Loucy (cell line): Measurements from ENCODE around the gene PDCL3.

Source experiments
- H2AFZ ChIP-seq: fragments of 200-600 bp; sonication (generic); 2 replicates; pipeline ENCODE4 v1.6.0; 2016; ENCODE audit warnings: antibody characterized with exemption, mild to moderate bottlenecking, low read length, moderate library complexity
- H3F3A ChIP-seq: fragments of 200-600 bp; 2 replicates; pipeline ENCODE4 v1.6.0; 2016; ENCODE audit warnings: antibody characterized with exemption, low read depth, mild to moderate bottlenecking
- H3K27me3 ChIP-seq: fragments of 200-600 bp; sonication (generic); 2 replicates; pipeline ENCODE4 v1.6.1; 2014; ENCODE audit warnings: low read length, mild to moderate bottlenecking; ENCODE audit not compliant: insufficient read depth, poor library complexity, severe bottlenecking
- H3K36me3 ChIP-seq: fragments of 200-600 bp; sonication (generic); 2 replicates; pipeline ENCODE4 v1.6.1; 2016; ENCODE audit warnings: low read length; ENCODE audit not compliant: insufficient read depth
- H3K4me1 ChIP-seq: fragments of 200-600 bp; sonication (generic); 2 replicates; pipeline ENCODE4 v1.5.1; 2014; ENCODE audit warnings: low read length, mild to moderate bottlenecking; ENCODE audit not compliant: insufficient read depth, poor library complexity, severe bottlenecking
- H3K4me2 ChIP-seq: fragments of 200-600 bp; sonication (generic); 2 replicates; pipeline ENCODE4 v1.6.0; 2014; ENCODE audit warnings: antibody characterized with exemption, low read length, low read depth, mild to moderate bottlenecking; ENCODE audit not compliant: poor library complexity, severe bottlenecking
- H3K4me3 ChIP-seq: fragments of 200-600 bp; sonication (generic); 2 replicates; pipeline ENCODE4 v1.5.1; 2014; ENCODE audit warnings: low read length, mild to moderate bottlenecking, mixed read lengths; ENCODE audit not compliant: poor library complexity, severe bottlenecking
- H3K79me2 ChIP-seq: fragments of 200-600 bp; sonication (generic); 2 replicates; pipeline ENCODE4 v1.6.1; 2014; ENCODE audit warnings: low read length; ENCODE audit not compliant: insufficient read depth
- H3K9ac ChIP-seq: fragments of 200-600 bp; sonication (generic); 2 replicates; pipeline ENCODE4 v1.6.0; 2014; ENCODE audit warnings: mild to moderate bottlenecking, low read depth, low read length, moderate library complexity; ENCODE audit not compliant: poor library complexity, severe bottlenecking
- H3K9me2 ChIP-seq: fragments of 200-600 bp; sonication (generic); replicated peaks from 2 replicates; pipeline ENCODE4 v1.6.1; 2016; ENCODE audit warnings: low read depth, low read length, mixed read lengths
- H3K9me3 ChIP-seq: fragments of 200-600 bp; sonication (generic); 2 replicates; pipeline ENCODE4 v1.6.1; 2014; ENCODE audit warnings: mild to moderate bottlenecking, antibody characterized with exemption, low read length, low read depth; ENCODE audit not compliant: insufficient read depth
- H4K20me1 ChIP-seq: fragments of 200-600 bp; sonication (generic); 2 replicates; pipeline ENCODE4 v1.6.0; 2014; ENCODE audit warnings: antibody characterized with exemption, low read length, mild to moderate bottlenecking; ENCODE audit not compliant: insufficient read depth, poor library complexity, severe bottlenecking
- EZH2phosphoT487 ChIP-seq: fragments of 200-600 bp; IDR thresholded peaks from 2 replicates; pipeline ENCODE4 v1.6.1; 2018; ENCODE audit warnings: antibody characterized with exemption, mild to moderate bottlenecking, moderate library complexity, borderline replicate concordance
- TF ChIP-seq, protein P1 (sequence below): fragments of 200-600 bp; sonication (generic); conservative IDR thresholded peaks from 2 replicates; pipeline ENCODE4 v1.5.1; 2014; ENCODE audit warnings: mild to moderate bottlenecking, antibody characterized with exemption, low read length

PDCL3 gene

DNA sequence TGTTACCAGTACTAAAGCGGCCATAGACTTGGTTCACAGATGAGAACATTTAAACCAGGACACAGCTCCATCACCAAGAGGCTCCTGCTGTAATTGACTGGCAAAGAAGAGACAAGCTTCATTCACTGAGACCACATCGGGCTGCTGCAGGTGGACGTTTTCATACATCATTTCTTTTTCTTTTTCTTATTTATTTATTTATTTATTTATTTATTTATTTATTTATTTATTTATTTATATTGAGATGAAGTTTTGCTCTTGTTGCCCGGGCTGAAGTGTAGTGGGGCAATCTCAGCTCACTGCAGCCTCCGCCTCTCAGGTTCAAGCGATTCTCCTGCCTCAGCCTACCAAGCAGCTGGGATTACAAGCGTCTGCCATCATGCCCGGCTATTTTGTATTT is 33.6 kb upstream of the PDCL3 start:
- H4K20me1 ChIP-seq, result no peaks in the 10 kb centered on the region
- H2AFZ ChIP-seq, result no peak overlapping the region
- no peaks in the 10 kb centered on the region for H3K9me2 ChIP-seq
- TF ChIP-seq, protein P1, sequence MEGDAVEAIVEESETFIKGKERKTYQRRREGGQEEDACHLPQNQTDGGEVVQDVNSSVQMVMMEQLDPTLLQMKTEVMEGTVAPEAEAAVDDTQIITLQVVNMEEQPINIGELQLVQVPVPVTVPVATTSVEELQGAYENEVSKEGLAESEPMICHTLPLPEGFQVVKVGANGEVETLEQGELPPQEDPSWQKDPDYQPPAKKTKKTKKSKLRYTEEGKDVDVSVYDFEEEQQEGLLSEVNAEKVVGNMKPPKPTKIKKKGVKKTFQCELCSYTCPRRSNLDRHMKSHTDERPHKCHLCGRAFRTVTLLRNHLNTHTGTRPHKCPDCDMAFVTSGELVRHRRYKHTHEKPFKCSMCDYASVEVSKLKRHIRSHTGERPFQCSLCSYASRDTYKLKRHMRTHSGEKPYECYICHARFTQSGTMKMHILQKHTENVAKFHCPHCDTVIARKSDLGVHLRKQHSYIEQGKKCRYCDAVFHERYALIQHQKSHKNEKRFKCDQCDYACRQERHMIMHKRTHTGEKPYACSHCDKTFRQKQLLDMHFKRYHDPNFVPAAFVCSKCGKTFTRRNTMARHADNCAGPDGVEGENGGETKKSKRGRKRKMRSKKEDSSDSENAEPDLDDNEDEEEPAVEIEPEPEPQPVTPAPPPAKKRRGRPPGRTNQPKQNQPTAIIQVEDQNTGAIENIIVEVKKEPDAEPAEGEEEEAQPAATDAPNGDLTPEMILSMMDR, result no peak
- no peak for TF ChIP-seq EZH2phosphoT487
- H3K9me3 ChIP-seq, result no peaks in the 10 kb centered on the region
- no peaks in the 10 kb centered on the region for H3F3A ChIP-seq
- H3K36me3 ChIP-seq, result no peaks in the 10 kb centered on the region
- no peaks in the 10 kb centered on the region for H3K79me2 ChIP-seq
- no peak overlapping the region for H3K4me3 ChIP-seq
- H3K27me3 ChIP-seq, result no peaks in the 10 kb centered on the region
- H3K4me1 ChIP-seq, result no peaks in the 10 kb centered on the region
- H3K4me2 ChIP-seq, result no peak overlapping the region
- no peak overlapping the region for H3K9ac ChIP-seq

DNA sequence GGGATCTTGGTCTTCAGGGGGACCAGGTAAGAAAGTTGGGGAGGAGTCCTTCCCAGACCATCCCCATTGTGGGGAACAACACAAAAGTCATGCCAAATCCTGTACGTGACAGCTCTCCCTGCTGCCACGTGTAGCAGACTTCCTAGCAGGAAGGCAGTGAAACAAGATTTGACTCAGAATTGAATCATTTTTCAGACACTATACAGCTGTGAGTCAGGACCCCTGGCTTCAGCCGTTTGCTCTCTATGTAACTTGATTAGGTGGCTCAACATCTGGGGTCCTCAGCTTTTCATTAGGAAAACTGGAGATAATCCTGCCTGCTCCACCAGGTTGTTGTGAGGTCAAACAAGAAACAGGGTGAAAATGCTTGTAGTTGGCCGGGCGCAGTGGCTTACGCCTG is 32.9 kb upstream of the PDCL3 start:
- no peaks in the 10 kb centered on the region for H3K79me2 ChIP-seq
- H3K4me1 ChIP-seq, result no peaks in the 10 kb centered on the region
- no peaks in the 10 kb centered on the region for H4K20me1 ChIP-seq
- H3F3A ChIP-seq, result no peaks in the 10 kb centered on the region
- H3K4me2 ChIP-seq, result no peak overlapping the region
- no peak overlapping the region for H3K9ac ChIP-seq
- no peaks in the 10 kb centered on the region for H3K9me3 ChIP-seq
- no peak overlapping the region for H2AFZ ChIP-seq
- no peak overlapping the region for H3K4me3 ChIP-seq
- H3K9me2 ChIP-seq, result no peaks in the 10 kb centered on the region
- TF ChIP-seq EZH2phosphoT487, result no peak
- TF ChIP-seq, protein P1, result no peak
- no peaks in the 10 kb centered on the region for H3K27me3 ChIP-seq
- H3K36me3 ChIP-seq, result no peaks in the 10 kb centered on the region

DNA sequence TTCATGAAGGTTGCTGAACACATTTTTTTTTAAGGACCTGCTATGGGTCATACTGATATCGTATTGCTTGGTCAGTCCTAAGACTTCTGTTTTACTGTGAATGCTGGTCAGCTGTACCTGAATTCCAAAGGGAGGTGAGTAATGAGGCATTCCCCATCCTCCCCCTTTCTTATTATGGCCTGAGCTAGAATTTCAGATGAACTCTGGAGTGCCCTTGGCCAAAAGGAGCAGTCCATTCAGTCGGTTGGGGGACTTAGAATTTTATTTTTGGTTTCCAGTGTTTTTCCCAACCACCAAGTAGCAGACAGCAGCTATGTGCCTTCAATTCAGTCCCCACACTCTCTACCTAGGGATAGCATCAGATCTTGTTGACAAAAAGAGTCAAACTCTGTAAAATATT is 26.9 kb upstream of the PDCL3 start:
- H3K27me3 ChIP-seq, result no peaks in the 10 kb centered on the region
- H3K9me2 ChIP-seq, result no peaks in the 10 kb centered on the region
- no peak for TF ChIP-seq EZH2phosphoT487
- TF ChIP-seq, protein P1, result no peak
- no peak overlapping the region for H3K4me3 ChIP-seq
- H2AFZ ChIP-seq, result no peak overlapping the region
- no peaks in the 10 kb centered on the region for H3K9me3 ChIP-seq
- H3K36me3 ChIP-seq, result no peaks in the 10 kb centered on the region
- no peaks in the 10 kb centered on the region for H3K79me2 ChIP-seq
- H3K4me2 ChIP-seq, result no peak overlapping the region
- H3F3A ChIP-seq, result no peaks in the 10 kb centered on the region
- no peaks in the 10 kb centered on the region for H4K20me1 ChIP-seq
- H3K9ac ChIP-seq, result no peak overlapping the region
- H3K4me1 ChIP-seq, result no peaks in the 10 kb centered on the region
